Posterior vena cava (tissue), 2 donors: ENCODE measurements around the gene CCR1. TPM values are rescaled to one million over a fixed set of nuclear protein-coding genes. Genes with fewer than 3 reads are reported as not detected.
"Not testable (repeated sequence)": the region's sequence is repeated elsewhere in the genome, so short reads cannot be mapped to it uniquely, and the experiment has no call there.

Experiments
- DNase-seq: peaks from one replicate; pipeline ENCODE4 v3.0.0-alpha.2; 2020; ENCODE audit warnings: low spot score
- intact Hi-C, 2 donors: fragments of 100-400 bp; cut with DNase I; formaldehyde crosslinking; loops; one replicate each; pipeline versions ENCODE4 v1.14.1 to v1.14.2; 2022 to 2023
- total RNA-seq, 2 donors: library from RNA; stranded (reverse); fragmentation: NEBNext Ultra II Directional; extraction: Animal tissue kit (Norgen Biotek cat#: 25700); gene quantifications; one replicate each; pipeline ENCODE4 v1.2.1, GENCODE V29; 2021
- donor health status: DM: yes; HTN: yes; CAD: no.
- donor health status: DM: yes; HTN: yes; CAD: no.

CCR1 gene
- total RNA-seq, 2 donors from 2014 or later: 12.0 to 23.7 TPM

DNA sequence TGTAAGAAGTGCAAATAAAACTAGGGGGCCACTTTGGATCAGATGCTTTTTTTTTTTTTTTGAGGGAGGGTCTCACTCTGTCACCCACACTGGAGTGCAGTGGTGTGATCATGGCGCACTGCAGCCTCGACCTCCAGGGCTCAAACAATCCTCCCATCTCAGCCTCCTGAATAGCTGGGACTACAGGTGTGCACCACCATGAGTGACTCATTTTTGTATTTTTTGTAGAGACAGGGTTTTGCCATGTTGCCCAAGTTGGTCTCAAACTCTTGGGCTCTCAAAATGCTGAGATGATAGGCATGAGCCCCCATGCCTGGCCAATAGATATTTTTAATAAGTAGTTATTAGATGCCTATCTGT is 20.8 kb downstream of the CCR1 start:
- intact Hi-C loops: loop anchor here in 1 of 2 donors (5.0 kb wide), 1 partner anchor 1190 kb away; no protein-coding TSS in a partner anchor
- no peak for DNase-seq

DNA sequence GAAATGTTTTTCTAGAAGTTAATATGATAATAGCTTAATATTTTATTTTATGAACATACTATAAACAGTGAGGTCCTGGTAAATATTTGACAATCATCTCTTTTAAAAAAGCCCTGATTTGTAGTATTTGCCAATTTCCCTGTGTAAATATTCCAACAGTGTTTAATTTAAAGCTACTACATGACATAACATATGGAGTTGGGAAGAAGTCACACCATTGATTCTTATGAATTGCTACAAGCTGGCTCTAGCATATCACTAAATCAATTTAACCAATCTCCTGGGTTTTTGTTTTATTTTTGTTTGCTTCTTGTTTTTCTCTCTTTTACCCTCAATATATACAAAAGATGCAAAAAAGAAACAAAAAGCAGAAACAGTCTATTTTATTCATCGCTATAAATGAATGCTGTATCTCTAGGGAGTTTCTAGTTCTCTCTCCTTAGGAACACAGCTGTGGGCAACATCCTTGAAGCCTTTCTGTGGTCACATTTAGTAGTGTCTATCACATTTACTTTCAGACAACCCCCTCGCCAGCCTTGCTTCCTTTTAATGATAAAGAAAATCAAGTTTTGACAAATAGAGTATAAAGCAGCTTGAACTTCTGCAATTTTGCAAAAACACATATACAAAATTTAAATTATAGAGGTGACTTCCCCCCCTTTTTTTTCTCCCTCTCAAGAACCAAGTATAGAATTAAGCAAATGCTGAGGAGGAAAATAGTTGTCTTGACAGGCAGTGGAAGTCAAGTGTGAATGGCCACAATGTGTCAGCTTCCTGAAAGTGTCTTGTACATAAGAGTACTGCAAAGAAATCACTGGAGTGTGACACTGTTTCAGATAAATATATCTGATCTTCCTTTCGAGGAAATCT is 21.4 kb downstream of the CCR1 start:
- no peak for DNase-seq
- intact Hi-C loops: loop anchor here in 1 of 2 donors (5.0 kb wide), 1 partner anchor 1191 kb away; no protein-coding TSS in a partner anchor

DNA sequence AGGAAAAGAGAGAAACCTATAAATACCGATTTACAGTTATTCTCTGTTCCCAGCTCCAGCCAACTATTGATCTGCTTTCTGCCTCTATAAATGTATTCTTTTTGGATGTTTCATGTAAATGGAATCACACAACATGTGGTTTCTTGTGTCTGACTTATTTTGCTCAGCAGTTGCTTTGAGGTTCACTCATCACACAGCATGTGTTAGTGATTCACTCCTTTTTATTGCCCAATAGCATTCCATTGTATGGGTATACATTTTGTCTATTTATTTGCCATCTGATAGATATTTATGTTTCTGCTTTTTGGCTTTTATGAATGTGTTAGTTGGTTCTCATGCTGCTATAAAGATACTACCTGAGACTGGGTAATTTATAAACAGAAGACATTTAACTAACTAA is 23.6 kb downstream of the CCR1 start:
- DNase-seq: no peak
- intact Hi-C loops: no loop called here

DNA sequence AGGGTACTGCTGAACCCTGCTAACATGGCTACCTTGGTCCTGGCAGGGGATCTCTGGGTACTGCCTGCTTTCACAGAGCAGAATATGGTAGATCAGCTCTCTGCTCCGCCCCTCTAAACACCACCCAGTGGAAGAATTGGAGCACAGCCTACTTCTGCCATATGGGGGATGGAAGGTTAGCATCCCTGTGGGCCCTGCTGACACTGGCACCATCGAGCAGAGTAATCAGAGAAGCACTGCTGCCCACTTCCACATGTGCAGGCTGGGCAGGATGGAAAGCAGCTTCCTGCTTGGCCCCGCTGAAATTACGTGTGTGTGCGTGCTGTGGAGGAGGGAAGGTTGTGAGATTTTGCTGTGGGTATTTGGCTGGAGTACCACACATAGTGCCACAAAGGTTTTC is 24.8 kb downstream of the CCR1 start:
- intact Hi-C loops: no loop called here
- DNase-seq: no peak

DNA sequence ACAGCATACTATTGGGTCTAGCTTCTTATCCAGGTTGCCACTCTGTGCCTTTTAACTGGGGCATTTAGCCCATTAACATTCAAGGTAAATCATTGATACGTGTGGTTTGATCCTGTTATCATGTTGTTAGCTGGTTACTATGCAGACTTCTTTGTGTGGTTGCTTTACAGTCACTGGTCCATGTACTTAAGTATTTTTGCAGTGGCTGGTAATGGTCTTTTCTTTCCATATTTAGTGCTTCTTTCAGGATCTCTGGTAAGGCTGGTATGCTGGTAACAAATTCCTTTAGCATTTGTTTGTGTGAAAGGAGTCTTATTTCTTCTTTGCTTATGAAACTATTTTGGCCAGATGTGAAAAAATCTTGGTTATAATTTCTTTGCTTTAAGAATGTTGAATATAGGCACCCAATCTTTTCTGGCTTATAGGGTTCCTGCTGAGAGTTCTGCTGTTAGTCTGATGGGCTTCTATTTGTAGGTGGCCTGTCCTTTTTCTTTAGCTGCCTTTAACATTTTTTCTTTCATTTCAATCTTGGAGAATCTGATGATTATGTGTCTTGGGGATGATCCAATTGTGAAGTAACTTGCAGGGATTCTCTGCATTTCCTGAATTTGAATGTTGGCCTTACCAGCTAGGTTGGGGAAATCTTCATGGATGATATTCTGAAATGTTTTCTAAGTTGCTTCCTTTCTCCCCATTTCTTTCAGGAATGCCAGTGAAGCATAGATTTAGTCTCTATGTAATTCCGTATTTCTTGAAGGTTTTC is 39.3 kb downstream of the CCR1 start:
- intact Hi-C loops: no loop called here
- DNase-seq: no peak

DNA sequence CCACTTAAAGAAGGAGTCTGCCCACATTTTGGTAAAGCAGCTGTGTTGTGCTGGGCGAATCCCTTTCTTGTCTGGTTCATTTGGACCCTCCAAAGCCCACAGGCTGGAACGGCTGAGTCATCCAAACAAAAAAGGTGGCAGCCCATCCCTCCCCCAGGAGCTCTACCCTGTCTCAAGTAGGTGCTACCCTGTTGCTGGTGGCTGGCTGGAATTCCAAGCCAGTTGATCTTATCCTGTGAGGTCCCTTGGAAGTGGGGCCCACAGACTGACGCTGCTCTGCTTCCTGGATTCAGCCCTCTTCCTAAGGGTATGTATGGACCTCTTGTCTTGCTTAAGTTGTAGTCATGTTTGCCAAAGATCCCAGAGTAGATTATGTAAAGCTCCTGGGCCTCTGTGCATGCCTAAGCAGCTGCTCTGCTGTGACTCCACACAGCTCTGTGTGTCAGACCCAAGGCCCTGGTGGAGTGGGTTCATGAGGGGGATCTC is 44.5 kb downstream of the CCR1 start:
- no peak for DNase-seq
- intact Hi-C loops: no loop called here

DNA sequence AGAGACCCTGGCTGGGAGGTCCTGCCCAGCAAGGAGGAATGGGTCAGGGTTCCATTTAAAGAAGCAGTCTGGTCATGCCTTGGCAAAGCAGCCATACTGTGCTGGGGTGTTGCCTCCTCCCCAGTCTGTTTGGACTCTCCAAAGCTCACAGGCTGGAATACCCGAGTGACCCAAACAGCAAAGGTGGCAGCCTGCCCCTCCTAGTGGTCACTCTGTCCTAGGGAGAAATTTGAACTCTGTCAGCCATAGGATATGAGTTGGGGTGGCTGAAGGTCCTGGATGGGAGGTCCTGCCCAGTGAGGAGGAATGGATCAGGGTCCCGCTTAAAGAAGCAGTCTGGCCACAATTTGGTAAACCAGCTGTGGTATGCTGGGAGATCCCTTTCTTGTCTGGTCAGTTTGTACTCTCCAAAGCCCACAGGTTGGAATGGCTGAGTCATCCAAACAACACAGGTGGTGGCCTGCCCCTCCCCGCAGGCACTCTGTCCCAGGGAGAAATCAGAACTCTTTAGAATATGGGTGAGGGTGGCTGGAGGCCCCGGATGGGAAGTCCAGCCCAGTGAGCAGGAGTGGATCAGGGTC is 45.0 kb downstream of the CCR1 start:
- intact Hi-C loops: no loop called here
- DNase-seq: no peak

DNA sequence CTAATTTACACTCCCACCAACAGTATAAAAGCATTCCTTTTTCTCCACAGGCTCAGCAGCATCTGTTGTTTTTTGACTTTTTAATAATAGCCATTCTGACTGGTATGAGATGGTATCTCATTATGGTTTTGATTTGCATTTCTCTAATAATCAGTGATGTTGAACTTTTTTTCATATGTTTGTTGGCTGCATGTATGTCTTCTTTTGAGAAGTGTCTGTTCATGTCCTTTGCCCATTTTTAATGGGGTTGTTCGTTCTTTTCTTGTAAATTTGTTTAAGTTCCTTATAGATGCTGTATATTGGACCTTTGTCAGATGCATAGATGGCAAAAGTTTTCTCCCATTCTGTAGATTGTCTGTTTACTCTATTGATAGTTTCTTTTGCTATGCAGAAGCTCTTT is 50.4 kb downstream of the CCR1 start:
- intact Hi-C loops, DNase-seq: not testable (repeated sequence)

DNA sequence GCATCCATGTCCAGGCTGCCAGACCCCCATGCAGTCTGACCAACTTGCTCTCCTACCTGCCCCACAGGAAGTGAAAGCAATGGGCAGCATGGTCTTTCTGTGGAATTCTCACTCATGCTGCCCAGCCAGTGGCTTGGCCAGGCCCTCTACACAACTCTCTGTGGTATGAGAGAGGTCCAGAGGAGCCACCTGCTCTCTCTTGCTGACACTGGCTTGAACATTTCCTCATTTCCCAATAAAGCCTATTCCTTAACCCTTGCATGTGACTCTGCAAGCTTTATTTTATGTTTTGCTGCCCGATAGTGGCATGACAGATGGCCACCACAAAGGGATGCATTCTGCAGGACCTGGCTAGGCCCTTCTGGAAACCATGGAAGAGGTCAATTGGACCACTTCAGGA is 53.8 kb downstream of the CCR1 start:
- no peak for DNase-seq
- intact Hi-C loops: no loop called here

Other genes starting within 250 kb of the CCR1 start
- gene FYCO1, start 212.5 kb downstream of the CCR1 start, total RNA-seq: 10 to 100 TPM; 67.4 to 99.0 TPM
- gene XCR1, start 180.8 kb downstream of the CCR1 start, total RNA-seq: under 1 TPM; 0.14 to 0.37 TPM
- gene CCR3, start 34.1 kb upstream of the CCR1 start, total RNA-seq: not detected
- gene CCR2, start 145.8 kb upstream of the CCR1 start, total RNA-seq: 1 to 10 TPM; 1.7 to 2.5 TPM
- gene CCR5, start 162.6 kb upstream of the CCR1 start, total RNA-seq: 1 to 10 TPM; 1.9 to 2.1 TPM
- gene CCRL2, start 198.9 kb upstream of the CCR1 start, total RNA-seq: 1 to 10 TPM; 2.0 to 2.4 TPM